Endothelial cell of umbilical vein (primary cell): ENCODE measurements around the gene HIPK1. TPM values are rescaled to one million over a fixed set of nuclear protein-coding genes. Genes with fewer than 3 reads are reported as not detected.

ENCODE experiments used
- BruUV-seq: library from RNA; stranded (reverse); fragments of 400-500 nt; replicated peaks from 2 replicates; lab custom pipeline; 2021; lab: Mats Ljungman, UMichigan
- CTCF ChIA-PET: fragments of 300-600, 350-600 bp; sonication (Branson Sonifier 250); formaldehyde crosslinking; loops from one replicate; lab custom pipeline; 2021; ENCODE audit warnings: antibody characterized with exemption, inconsistent platforms; lab: Charles Lee
- POLR2A ChIA-PET: fragments of 300-600, 350-600 bp; sonication (Branson Sonifier 250); formaldehyde crosslinking; loops from one replicate; lab custom pipeline; 2021; ENCODE audit warnings: antibody characterized with exemption, inconsistent platforms; lab: Charles Lee
- DNase-seq: peaks from one replicate; pipeline ENCODE4 v3.0.0-alpha.2; 2011; ENCODE audit warnings: low read depth, low spot score
- FAIRE-seq: peaks from 2 replicates; lab custom pipeline; 2011; peaks lifted over from hg19 to GRCh38; lab: Jason Lieb, UNC
- H2AFZ ChIP-seq: 2 replicates; pipeline ENCODE4 v1.6.0; 2012; ENCODE audit warnings: low read depth, low read length, control low read depth, inconsistent platforms
- H3K27ac ChIP-seq: 2 replicates; pipeline ENCODE4 v1.5.1; 2011; ENCODE audit warnings: low read depth, mild to moderate bottlenecking, control low read depth, low read length, moderate library complexity; ENCODE audit not compliant: insufficient read depth
- H3K27me3 ChIP-seq, 2 experiments: 2 replicates each; pipeline versions ENCODE4 v1.6.0 to v1.6.1; 2011; ENCODE audit warnings: low read length in 2 of 2, mixed read lengths in 1 of 2; ENCODE audit not compliant: control insufficient read depth in 2 of 2, insufficient read depth in 2 of 2
- H3K36me3 ChIP-seq, 2 experiments: 2 replicates in 1 of 2; 3 replicates in 1 of 2; pipeline ENCODE4 v1.5.1; 2011; ENCODE audit warnings: low read length in 2 of 2, mild to moderate bottlenecking in 1 of 2, moderate library complexity in 1 of 2; ENCODE audit not compliant: control insufficient read depth in 2 of 2, insufficient read depth in 2 of 2; ENCODE audit errors: extremely low read depth in 1 of 2
- H3K4me1 ChIP-seq: 3 replicates; pipeline ENCODE4 v1.5.1; 2011; ENCODE audit warnings: mild to moderate bottlenecking, low read length; ENCODE audit not compliant: control insufficient read depth, insufficient read depth; ENCODE audit errors: extremely low read depth
- H3K4me2 ChIP-seq: 2 replicates; pipeline ENCODE4 v1.6.1; 2011; ENCODE audit warnings: low read length, control low read depth, mixed read lengths; ENCODE audit not compliant: insufficient read depth
- H3K4me3 ChIP-seq, 3 experiments: fragments of 200-600 bp in 1 of 3; sonication (generic), shearing (Covaris generic) in 1 of 3; replicated peaks in 1 of 3; 2 replicates each; pipeline ENCODE4 v1.5.1; 2011 to 2016; ENCODE audit warnings: control low read depth in 3 of 3, low read length in 3 of 3, mild to moderate bottlenecking in 2 of 3, inconsistent platforms in 1 of 3, low read depth in 1 of 3, moderate library complexity in 1 of 3; ENCODE audit not compliant: insufficient read depth in 1 of 3
- H3K79me2 ChIP-seq: 2 replicates; pipeline ENCODE4 v1.6.0; 2012; ENCODE audit warnings: low read length, inconsistent platforms; ENCODE audit not compliant: control insufficient read depth, insufficient read depth
- H3K9ac ChIP-seq: replicated peaks from 2 replicates; pipeline ENCODE3; 2011; ENCODE audit warnings: low read length, control low read depth; ENCODE audit not compliant: insufficient read depth; ENCODE audit errors: extremely low read depth
- H3K9me1 ChIP-seq: replicated peaks from 3 replicates; pipeline ENCODE4 v1.6.0; 2011; ENCODE audit warnings: mild to moderate bottlenecking, low read length; ENCODE audit not compliant: control insufficient read depth, insufficient read depth; ENCODE audit errors: extremely low read depth
- H3K9me3 ChIP-seq: replicated peaks from 2 replicates; pipeline ENCODE4 v1.5.1; 2012; ENCODE audit warnings: low read length, inconsistent platforms; ENCODE audit not compliant: control insufficient read depth, insufficient read depth
- H4K20me1 ChIP-seq: replicated peaks from 2 replicates; pipeline ENCODE3; 2011; ENCODE audit warnings: mild to moderate bottlenecking, low read length; ENCODE audit not compliant: control insufficient read depth, insufficient read depth; ENCODE audit errors: extremely low read depth
- EZH2 ChIP-seq: IDR thresholded peaks from 2 replicates; pipeline ENCODE4 v1.6.1; 2012; ENCODE audit warnings: borderline replicate concordance, low read depth, mild to moderate bottlenecking, moderate library complexity, low read length, inconsistent platforms; ENCODE audit not compliant: severe bottlenecking
- FOS ChIP-seq: IDR thresholded peaks from 2 replicates; pipeline ENCODE4 v1.6.1; 2011; ENCODE audit warnings: mild to moderate bottlenecking, low read length, moderate library complexity, borderline replicate concordance; ENCODE audit not compliant: insufficient read depth
- GATA2 ChIP-seq: IDR thresholded peaks from 2 replicates; pipeline ENCODE4 v1.7.0; 2011; ENCODE audit warnings: low read depth, mild to moderate bottlenecking, moderate library complexity, mixed read lengths, low read length; ENCODE audit not compliant: insufficient read length, insufficient read depth
- JUN ChIP-seq: IDR thresholded peaks from 2 replicates; pipeline ENCODE4 v1.6.1; 2011; ENCODE audit warnings: borderline replicate concordance, low read depth; ENCODE audit not compliant: insufficient read length, insufficient read depth
- MYC ChIP-seq: IDR thresholded peaks from one replicate; pipeline ENCODE4 v1.6.1; 2011; ENCODE audit warnings: mild to moderate bottlenecking, low read depth, low read length
- POLR2A ChIP-seq: IDR thresholded peaks from 2 replicates; pipeline ENCODE4 v1.6.1; 2012; ENCODE audit warnings: low read depth, mild to moderate bottlenecking, control low read depth, low read length
- POLR2AphosphoS5 ChIP-seq: IDR thresholded peaks from 2 replicates; pipeline ENCODE4 v1.6.1; 2012; ENCODE audit warnings: low read depth, mild to moderate bottlenecking, control low read depth, low read length, moderate library complexity; ENCODE audit not compliant: insufficient read depth
- dilution Hi-C: fragments of 300-500 bp; cut with MboI; formaldehyde crosslinking; loops from one replicate; pipeline ENCODE4 v1.15.0; 2019; ENCODE audit warnings: low sequenced_read_pairs; ENCODE audit not compliant: extremely low pct_ligation_motif_present
- intact Hi-C: fragments of 100-400 bp; cut with micrococcal nuclease; formaldehyde crosslinking; loops from one replicate; pipeline ENCODE4 v1.10.0; 2022
- polyA plus RNA-seq, 4 experiments: library from polyadenylated mRNA; depleted of rRNA in 3 of 4; stranded (reverse) in 3 of 4; unstranded in 1 of 4; fragments of >200 nt; gene quantifications; 2 replicates each; pipeline versions ENCODE4 v1.2.1 to v1.2.3, GENCODE V29; 2011 to 2012; ENCODE audit warnings: missing spikeins in 1 of 4
- total RNA-seq: library from RNA; stranded (reverse); gene quantifications from 2 replicates; pipeline ENCODE4 v1.2.3, GENCODE V29; 2021
- TF ChIP-seq, protein P1 (sequence below), 2 donors: IDR thresholded peaks; 1 replicate in 1 of 2; 2 replicates in 1 of 2; pipeline ENCODE4 v1.5.1; 2011; ENCODE audit warnings: low read length in 2 of 2, mild to moderate bottlenecking in 2 of 2, moderate library complexity in 2 of 2, control low read depth in 1 of 2, inconsistent platforms in 1 of 2, low read depth in 1 of 2; ENCODE audit not compliant: insufficient read depth in 1 of 2; ENCODE audit errors: extremely low read depth in 1 of 2
- TF ChIP-seq, protein P2 (sequence below): IDR thresholded peaks from 2 replicates; pipeline ENCODE4 v1.6.1; 2011; ENCODE audit not compliant: insufficient read depth, insufficient read length

HIPK1 gene
- total and polyA plus RNA-seq, 2 donors (not counting 3 experiments of a cell fraction or from before 2014, with no cell fraction given): 39.3 to 56.1 TPM

DNA sequence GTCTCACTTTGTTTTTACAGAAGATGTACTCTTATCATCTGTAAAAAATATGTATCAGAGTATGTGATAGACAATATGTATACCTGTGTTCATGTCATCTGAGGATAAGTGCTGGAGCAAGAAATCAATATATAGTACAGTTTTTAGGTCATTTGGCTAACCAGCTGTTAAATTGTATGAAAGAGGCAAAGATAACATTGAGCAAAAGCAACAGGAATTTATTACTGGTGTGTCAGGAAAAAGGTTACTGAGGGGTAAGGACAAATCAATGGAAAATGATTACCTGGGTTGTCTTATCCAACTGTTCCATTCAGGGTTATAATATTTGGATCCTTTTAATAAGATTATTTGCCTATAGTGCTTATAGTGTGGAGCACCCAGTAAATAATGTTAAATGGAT lies 4.9 kb downstream of the HIPK1 start:
- intact Hi-C loops: no loop called here
- Histone ChIP-seq H3K9me3 (no peaks in the 10 kb centered on the region), H3K36me3 (no peaks in the 10 kb centered on the region), H3K27me3 (no peaks in the 10 kb centered on the region), H3K4me1 (peaks cover 35% of the 10 kb centered on the region), H4K20me1 (no peaks in the 10 kb centered on the region), H3K79me2 (peaks cover 89% of the 10 kb centered on the region), H3K4me3 (no peak overlapping the region), H3K4me2 (no peak overlapping the region), H2AFZ (no peak overlapping the region), H3K27ac (no peak overlapping the region), H3K9me1 (no peaks in the 10 kb centered on the region), H3K9ac (no peak overlapping the region)
- TF ChIP-seq GATA2 (no peak), POLR2AphosphoS5 (no peak), MYC (no peak), JUN (no peak), POLR2A (no peak), EZH2 (no peak), FOS (no peak)
- TF ChIP-seq, protein P1, sequence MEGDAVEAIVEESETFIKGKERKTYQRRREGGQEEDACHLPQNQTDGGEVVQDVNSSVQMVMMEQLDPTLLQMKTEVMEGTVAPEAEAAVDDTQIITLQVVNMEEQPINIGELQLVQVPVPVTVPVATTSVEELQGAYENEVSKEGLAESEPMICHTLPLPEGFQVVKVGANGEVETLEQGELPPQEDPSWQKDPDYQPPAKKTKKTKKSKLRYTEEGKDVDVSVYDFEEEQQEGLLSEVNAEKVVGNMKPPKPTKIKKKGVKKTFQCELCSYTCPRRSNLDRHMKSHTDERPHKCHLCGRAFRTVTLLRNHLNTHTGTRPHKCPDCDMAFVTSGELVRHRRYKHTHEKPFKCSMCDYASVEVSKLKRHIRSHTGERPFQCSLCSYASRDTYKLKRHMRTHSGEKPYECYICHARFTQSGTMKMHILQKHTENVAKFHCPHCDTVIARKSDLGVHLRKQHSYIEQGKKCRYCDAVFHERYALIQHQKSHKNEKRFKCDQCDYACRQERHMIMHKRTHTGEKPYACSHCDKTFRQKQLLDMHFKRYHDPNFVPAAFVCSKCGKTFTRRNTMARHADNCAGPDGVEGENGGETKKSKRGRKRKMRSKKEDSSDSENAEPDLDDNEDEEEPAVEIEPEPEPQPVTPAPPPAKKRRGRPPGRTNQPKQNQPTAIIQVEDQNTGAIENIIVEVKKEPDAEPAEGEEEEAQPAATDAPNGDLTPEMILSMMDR (IDR thresholded peaks at IDR 0.05; ENCODE audit: extremely low read depth in 1 of 2, insufficient read depth in 1 of 2, low read depth in 1 of 2, low read length in 2 of 2): no peak
- TF ChIP-seq, protein P2, sequence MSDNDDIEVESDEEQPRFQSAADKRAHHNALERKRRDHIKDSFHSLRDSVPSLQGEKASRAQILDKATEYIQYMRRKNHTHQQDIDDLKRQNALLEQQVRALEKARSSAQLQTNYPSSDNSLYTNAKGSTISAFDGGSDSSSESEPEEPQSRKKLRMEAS: no peak
- DNase-seq: no peak
- BruUV-seq: no TSS peak
- no peak for FAIRE-seq
- dilution Hi-C loops: no loop called here
- POLR2A ChIA-PET: no interaction called here
- CTCF ChIA-PET: interaction anchor here (0.7 to 2.0 kb wide), 5 partner anchors 12 to 43 kb away, joined by 3 to 6 read pairs (median 4); partner anchors contain the start of genes AP4B1 and DCLRE1B
